A549 (cell line): Measurements from ENCODE around the gene KANSL1.

Source experiments
- CTCF ChIP-seq: fragments of >200 bp; sonication (Bioruptor Twin); formaldehyde crosslinking; IDR thresholded peaks from 3 replicates; pipeline ENCODE4 v1.5.1; 2016
- RCOR1 ChIP-seq: fragments of 150-350 bp; IDR thresholded peaks from 2 replicates; pipeline ENCODE4 v1.6.1; 2014; ENCODE audit warnings: antibody characterized with exemption, low read length, low read depth
- SMC3 ChIP-seq: fragments of >200 bp; sonication (Bioruptor Twin); formaldehyde crosslinking; IDR thresholded peaks from 3 replicates; pipeline ENCODE4 v1.6.1; 2018; ENCODE audit warnings: inconsistent platforms
- TFCP2L1 ChIP-seq: fragments of 250-450 bp; sonication (Bioruptor Pico); IDR thresholded peaks from 2 replicates; pipeline ENCODE4 v1.5.0; 2021; ENCODE audit warnings: mild to moderate bottlenecking
- ZC3H11A ChIP-seq: fragments of 450-650 bp; IDR thresholded peaks from 2 replicates; pipeline ENCODE4 v1.6.1; 2014; ENCODE audit warnings: antibody characterized with exemption, mild to moderate bottlenecking
- ZFP36 ChIP-seq: fragments of 450-650 bp; IDR thresholded peaks from 2 replicates; pipeline ENCODE4 v1.6.1; 2014; ENCODE audit warnings: borderline replicate concordance; ENCODE audit not compliant: partially characterized antibody

DNA sequence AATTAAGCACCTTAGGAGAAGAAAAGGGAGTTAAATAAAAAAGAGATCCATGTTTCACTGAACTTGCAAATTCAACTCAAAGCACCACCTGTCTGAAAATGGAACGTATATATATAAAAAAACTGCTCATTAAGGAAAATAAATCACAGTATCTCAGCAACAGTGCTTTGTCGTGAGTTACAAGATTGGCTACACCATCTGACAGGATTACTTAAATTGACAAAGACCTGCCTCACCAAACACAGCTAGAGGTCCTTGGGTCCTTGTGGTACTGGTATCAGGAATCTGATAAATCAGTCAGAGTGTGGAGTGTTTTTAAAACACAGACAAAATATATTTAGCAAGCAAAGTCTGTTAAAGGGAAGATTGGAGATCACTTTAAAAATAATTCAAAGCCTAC lies 63.9 kb downstream of the KANSL1 start:
- TF ChIP-seq RCOR1 = no peak
- no peak for TF ChIP-seq ZFP36
- TF ChIP-seq TFCP2L1 (CRISPR knock-in tag) = no peak
- TF ChIP-seq ZC3H11A = no peak
- no peak for TF ChIP-seq CTCF
- no peak for TF ChIP-seq SMC3
